HG02970 (cell line): ENCODE data around the gene ASIC2.

Experiments
- ATAC-seq: cut with Tn5 transposase; IDR thresholded peaks from one replicate; pipeline ENCODE4 v1.9.1; 2021; ENCODE audit warnings: mild to moderate bottlenecking, moderate library complexity, moderate number of reproducible peaks; ENCODE audit not compliant: unreplicated experiment, low FRiP score

Gene ASIC2

DNA sequence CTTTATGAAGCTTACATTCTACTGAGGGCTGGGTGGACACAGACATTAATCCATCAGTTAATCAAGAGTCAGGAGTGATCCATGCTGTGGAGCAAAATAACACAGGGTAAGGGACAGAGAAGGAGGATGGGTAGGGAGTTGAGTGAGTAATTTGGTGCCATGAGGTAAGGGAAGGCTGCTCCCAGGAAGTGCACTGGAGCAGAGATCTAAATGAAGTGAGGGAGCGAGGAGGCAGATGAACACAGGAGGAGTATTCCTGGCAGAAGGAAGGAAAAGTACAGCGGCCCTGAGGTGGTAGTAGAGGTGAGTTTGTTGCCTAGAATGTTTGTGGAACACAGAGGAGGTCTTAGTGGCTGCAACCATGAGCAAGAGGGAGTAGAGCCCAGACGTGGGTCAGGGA lies 34.8 kb downstream of the ASIC2 start:
- no peak for ATAC-seq

DNA sequence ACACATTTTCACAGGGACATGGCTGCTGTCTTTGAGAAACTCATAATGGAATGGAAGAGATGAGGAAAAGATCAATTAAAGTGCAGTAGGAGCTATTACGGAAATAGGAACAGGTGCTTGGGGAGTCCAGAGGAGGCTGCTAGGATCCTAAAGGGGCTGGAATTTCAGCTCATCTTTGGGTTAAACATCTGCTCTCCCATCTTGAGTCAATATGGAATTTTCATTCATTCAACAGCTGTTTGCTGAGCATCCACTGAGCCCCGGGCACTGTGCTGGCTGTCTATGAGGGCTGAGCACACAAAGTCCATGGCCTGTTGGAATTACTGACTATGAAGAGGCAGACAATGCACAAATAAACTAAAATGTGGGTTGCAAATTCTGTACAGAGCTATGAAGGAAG lies 47.9 kb downstream of the ASIC2 start:
- no peak for ATAC-seq

DNA sequence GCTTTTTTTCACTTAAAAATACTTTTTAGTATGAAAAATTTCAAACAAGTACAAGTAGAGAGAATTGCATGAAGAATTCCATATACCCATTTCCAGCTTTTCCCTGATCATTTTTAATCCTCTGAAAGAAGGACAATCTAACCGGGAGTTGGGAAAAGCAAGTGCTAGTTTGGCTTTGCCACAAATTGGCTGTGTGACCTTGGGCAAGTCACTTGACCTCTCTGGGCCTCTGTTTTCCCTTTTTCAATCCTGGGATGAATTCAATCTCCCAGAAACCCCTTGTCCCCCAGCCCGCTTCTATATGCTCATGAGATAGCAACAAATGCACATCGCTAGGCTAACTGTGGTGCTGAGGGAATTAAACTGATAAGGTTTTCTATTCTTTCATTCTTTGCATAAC lies 49.4 kb downstream of the ASIC2 start:
- no peak for ATAC-seq

DNA sequence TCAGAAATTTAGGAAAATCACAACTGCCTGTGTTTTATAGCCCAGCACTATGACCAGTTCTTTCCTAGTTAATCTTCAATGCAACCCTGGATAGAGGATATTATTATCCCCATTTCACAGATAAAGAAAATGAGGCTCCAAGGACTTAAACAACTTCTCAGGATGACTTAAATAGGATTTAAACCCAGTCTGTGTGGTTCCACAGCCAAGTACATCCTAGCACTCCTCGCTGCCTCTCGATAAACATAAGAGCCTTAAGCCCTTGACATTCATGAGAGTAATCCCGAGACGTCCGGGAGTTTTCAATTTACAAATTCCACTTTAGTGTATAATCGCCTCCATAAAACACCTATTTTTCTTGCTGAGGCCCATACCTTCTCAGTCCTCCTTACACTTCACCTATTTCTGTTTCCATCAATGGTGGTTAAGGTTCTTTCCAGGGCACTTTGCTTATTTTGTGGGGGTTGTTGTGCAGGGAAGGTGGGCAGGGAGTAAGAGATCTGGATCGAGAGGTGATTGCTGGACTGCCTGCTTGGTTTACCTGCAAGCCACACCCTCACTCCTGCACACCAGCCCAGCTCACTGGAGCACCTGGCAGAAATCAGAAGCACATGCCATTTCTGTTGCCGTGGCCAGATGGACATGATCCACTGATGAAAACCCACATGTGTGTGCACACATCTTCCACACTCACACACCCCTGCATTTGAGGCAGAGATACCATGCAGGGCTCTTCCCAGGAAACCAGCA lies 50.5 kb downstream of the ASIC2 start:
- no peak for ATAC-seq

DNA sequence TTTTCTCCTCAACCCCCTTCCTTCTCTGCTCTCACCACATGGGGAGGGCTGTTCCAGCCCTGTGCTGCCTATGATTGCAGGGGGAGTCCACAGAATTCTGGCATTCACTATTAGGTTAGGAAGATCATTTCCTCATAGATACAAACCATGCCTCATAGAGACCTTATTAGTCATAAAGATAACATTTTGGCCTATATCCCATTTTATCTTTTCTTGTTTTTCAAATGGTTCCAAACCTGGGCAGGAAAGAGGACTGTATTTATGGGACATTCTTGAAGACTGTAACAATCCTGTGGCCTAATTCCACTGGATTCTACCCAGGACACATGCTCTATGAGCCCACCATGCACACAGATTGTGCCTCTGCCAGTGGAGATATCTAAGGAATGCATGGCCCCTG lies 51.7 kb downstream of the ASIC2 start:
- no peak for ATAC-seq

DNA sequence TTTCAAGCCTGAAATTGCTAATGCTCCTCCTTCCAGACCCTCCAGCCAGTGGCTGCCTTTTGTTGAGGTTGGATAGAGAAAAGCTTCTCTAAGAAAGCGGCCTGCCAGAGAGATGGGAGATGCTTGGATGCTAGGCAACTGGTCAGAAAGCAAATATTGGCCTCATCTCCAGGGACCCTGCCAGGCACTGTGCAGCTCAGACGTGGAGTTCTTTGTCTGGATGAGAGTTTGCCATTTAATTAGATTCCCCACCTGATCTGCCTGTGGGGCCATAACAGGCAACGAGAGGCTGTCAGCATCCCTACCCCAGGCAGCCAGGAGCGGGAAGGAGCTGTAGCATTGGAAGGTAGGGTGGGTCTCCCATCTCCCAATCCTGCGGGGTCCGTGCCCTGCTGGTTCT lies 52.7 kb downstream of the ASIC2 start:
- no peak for ATAC-seq

DNA sequence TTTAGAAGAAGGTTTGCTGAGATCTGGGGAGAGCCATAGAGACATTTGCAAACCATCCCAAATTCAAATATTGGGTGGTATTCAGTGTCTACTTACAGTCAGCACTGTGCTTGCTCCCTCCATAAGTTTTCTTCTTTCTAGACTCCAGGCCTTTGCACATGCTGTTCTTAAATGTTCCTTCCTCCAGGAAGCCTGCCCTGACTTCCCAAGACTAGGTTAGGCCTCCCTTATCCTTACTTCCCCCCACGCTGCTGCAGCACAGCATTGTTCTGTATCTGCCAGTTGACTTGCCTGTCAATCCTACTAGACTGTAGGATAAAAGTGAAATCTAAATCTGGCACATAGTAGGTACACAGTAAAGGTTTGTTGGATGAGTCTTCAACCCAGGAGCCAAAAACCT lies 53.4 kb downstream of the ASIC2 start:
- ATAC-seq = no peak

DNA sequence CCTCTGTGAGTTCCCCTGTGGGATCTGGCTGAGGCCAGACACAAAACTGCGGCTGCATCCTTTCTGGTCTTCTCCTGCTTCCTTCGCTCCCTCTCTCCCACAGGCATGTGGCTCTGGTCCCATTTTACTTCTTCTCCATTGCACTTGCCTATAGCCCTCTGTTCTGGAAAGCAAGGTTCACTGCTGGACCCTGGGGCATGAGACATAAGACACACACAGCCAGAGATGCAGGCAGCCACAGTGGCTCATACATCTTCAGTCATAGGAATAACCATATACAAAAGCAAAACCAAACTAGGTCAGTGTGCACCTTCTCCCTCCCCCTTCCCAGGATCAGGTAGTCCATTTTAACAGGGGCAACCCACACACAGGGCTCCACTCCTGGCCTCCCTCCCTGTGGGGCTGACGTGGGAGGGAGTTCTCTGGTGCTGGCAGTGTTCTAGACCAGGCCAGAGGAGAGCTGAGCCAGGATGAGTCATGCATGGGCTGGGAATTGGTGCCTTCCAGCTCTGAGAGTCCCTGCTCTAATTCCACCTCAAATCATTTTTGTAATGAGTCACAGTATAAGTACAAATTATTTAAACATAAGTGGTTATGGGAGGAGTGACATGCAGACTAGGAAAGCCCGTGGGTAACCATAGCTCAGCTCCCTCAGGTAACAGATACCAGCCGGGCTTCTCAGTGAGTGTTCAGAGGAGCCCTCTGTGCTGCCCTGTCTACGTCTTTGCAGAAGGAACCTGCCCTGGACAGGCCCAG lies 58.0 kb downstream of the ASIC2 start:
- ATAC-seq = no peak

DNA sequence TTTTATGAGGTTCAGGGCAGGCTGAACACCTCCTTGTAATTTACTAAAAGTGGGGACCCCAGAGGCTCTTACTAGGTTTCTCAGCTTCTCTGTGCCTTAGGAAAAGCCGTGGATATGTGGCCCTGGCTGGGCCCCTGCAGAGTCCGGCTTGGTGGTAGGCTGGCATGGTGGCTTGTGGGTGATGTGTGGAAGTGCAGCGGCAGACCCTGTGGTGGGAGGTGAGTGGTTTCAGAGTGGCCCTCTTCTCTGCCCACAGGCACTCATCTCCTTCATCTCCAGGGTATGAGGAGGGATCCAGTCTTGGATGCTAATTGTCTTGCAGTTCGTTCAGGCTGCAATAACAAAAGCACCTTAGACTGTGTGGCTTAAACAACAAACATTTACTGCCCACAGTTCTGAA lies 58.9 kb downstream of the ASIC2 start:
- ATAC-seq = no peak

DNA sequence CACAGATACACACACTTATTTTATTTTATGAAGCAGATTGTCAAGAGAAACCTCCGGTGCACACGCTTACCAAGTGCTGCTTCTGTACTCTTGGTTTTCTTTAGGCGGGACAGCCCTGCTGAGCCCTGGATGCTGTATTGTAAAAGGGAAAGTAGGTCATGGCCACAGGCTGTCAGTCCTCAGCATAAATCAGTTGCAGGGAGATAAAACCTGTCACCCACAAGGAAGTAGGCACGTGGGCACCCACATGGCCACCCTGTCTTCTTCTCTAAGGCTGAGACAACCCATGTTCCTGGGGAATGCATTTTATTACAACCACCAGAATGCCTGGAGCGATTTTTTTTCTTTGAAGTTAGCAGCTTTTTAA lies 59.3 kb downstream of the ASIC2 start:
- no peak for ATAC-seq

DNA sequence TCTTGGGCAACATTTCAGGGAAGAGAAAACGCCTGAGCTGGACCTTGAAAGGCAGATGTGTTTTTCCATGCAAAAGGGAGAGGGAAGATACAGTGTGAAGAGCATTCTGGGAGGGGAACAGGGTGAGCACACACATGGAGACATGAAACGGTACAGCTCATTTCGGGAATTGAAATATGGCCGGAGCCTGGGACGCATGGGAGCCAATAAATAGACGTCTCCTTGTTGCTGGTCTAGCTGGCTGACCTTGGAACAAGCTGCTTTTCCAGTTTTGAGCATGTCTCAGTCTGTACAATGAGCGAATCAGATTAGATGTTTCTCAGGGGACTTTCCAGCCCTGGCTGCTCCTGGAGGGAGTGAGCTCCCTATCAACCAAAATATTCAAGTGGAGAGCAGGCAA lies 63.6 kb downstream of the ASIC2 start:
- ATAC-seq = no peak

DNA sequence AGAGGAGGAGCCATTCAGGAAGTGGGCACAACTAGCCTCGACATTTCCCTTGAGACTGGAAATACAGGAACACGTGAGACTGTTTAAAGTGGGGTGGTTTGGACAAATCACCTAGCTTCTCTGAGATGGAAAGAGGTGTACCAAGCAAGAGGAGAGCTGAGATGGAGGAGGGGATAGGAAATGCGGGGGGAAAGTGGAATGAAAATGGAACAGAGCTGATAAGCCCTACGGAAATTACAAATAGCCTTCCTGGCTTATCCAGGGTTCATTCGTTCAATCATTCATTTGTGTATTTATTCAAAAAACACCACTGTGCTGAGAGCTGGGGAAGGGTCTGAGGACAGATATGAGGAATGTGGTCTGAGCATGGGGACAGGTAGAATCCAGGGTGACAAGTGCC lies 64.1 kb downstream of the ASIC2 start:
- ATAC-seq = no peak

DNA sequence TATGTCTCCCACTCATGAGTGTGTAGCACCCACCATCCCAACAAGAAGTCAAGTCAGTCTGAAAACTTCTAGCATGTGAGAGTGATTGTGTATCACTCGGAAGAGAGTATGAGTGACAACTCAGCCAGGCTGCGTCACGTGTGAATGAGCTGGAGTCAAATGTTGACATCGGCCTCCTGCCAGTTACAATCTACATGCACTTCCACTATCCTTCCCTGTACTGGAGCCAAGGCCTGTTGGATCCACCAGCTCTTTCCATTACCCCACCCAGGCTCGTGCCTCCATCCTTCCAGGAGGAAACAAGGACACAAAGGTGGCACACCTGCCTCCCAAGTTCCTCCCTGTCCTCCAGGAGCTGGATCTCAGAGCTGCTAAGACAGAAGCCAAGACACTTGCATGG lies 64.5 kb downstream of the ASIC2 start:
- ATAC-seq = no peak

DNA sequence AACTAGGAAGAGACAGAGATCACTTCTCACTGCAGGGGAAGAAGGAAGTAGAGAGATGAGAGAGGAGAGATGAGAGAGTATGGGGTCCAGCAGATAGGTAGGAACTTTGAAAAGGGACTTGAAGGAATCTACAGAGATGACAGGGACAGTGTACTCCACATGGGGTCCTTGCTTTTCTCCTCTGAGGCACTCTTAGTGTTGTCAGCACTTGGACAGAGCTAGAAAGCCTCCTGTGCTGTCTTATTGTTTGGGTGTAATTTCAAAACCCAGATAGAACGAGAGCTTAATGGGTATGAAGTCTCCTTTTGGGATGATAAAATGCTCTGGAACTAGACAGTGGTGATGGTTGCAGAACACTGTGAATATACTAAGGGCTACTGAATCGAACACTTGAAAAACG lies 65.2 kb downstream of the ASIC2 start:
- no peak for ATAC-seq

DNA sequence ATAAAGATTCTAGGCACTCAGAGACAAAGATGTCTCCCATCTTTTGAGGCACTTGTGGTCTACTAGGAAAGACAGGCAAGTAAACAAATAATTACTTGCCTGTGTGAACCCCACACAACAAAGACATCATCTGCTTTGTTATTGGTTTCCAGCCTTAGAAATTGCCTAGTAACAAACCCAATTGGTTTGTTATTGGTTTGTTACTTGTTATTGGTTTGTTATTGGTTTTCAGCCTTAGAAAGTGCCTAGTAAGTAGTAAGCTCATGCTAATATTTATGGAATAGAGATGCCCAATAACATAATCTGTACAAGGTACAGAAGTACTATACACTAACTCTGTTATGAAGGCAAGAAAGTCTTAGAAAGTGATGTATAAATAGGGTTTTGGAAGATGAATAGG lies 67.1 kb downstream of the ASIC2 start:
- ATAC-seq = no peak

DNA sequence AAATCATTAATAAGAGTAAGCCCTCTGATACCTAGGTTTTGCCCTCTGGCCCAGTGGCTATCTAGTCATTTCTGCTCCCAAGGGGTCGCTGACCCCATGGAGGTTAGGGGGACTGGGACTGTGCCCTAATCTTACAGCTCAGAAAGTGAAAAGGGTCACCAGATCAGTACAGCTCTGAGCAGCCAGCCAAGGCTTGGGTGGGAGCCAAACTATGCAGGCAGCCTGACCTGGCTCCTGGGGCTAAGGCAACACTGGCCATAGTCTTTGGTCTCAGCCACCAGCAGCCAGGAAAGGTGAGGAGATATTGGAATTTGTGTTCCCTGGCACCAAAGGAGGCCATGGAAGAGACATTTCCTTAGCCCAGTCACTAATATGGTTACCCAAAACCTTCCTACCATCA lies 67.6 kb downstream of the ASIC2 start:
- ATAC-seq = no peak

DNA sequence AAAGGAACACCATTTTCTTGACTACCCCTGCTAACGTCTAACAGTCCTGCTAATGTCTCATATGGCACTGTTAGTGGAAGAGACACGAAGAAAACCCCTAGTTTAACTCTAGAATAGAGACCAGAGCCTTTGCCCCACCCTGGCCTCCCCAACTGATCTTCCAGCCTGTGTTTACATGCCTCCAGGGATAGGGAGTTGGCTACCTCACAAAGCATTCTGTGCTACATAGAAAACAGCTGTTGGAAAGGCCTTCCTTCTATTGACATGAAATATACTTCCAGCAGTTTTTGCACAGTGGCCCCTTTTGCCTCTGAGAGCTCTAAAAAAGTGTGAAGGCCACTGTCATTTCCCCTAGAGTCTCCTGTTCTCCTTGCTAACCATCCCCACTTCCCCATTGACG lies 73.1 kb downstream of the ASIC2 start:
- ATAC-seq = no peak

DNA sequence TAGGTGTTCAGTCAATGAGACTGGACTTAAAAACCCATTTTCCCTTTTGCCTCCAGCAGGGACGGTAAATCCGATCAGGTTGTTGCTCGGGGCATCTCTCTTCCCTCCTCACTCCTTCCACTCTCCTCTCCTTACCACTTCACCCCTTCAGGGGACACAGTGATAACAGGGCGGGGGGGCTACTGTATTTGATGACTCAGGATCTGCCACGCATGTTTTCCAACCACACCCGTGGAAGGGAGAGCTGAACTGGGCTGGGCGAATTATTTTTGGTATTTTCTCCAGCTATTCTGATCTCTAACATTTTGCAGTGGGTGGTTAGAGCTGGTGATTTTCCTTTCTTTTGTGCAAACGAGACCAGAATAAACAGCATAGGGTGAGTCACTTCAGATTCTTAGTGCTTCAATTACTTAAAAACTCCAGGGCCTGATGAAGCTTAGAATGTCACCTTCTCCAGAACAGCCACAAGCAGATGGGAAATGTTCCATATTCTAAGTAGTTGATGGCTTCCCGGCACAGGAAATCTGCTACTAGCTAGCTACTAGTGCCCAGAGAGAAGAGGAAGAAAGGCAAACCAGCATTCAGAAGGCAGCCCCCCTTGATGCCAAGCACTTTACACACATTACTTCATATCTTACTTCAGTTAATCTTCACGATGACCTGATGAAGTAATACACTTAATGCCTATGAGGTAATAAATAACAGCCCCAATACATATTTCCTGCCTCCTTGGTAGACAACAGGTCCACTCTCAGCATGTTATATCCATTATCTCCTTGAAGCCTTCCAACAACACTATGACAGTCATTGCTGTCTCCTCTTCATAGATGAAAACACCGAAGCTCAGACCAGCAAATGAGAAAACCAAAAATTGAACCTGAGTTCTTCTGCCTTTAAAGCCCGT lies 74.1 kb downstream of the ASIC2 start:
- ATAC-seq = no peak

DNA sequence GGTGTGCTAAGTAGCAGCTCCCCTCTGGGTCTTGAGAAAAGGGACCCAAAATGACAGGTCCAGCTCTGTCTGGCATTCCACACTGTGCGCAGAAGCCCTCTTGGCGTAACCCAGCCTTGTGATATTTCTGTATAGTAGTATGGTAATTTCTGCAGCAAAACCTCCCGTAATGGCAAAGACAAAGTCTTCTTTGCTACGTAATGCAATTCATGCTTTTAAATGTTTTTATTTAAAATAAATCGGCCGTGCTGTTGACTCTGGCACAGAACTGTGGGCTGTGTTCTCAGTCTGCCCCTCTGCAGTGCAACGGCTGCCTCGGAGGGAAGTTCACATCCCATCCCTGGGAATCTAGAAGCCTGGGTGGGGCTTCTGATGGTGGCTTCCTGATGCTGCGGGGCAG lies 75.2 kb downstream of the ASIC2 start:
- no peak for ATAC-seq

DNA sequence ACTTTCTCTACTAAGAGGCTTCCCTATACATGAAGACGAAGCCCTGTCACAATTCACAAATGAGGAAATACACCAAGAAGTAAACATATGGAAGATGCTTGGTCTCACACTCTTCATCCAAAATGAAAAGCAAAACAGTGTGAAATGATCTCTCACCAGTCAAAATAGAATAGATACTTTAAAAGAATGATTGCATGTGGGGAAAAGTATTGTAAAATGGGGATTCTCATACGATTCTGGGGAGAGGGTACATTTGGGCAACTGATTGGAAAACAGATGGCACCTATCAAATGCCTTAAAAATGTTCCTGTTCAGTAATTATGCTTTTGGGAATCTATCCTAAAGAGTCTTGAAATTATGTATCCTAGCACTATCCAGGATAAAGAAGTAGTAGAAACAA lies 78.1 kb downstream of the ASIC2 start:
- ATAC-seq = no peak

DNA sequence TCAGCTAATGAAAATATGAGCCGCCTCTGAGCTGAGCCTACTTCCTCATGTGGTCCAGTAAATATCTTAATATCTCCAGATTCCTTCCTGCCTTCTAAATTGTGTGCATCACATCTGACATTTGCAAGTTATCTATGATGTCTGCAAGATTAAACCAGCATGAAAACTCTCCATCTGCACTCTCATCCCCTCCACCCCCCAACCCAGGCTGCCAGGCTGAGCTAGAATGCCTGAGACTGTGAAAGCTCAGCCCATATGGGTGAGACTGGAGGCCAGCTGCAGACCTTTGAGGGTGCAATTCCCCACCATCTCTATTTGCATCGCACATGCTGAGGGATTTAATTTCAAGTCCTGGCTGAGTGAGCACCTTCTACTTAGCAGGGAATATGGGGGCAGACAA lies 82.8 kb downstream of the ASIC2 start:
- no peak for ATAC-seq
